GM21360 (cell line): ENCODE data around the gene RAD51AP1.

Source experiments
- ATAC-seq: cut with Tn5 transposase; IDR thresholded peaks from one replicate; pipeline ENCODE4 v1.9.1; 2021; ENCODE audit warnings: mild to moderate bottlenecking, moderate library complexity; ENCODE audit not compliant: unreplicated experiment

The RAD51AP1 gene

DNA sequence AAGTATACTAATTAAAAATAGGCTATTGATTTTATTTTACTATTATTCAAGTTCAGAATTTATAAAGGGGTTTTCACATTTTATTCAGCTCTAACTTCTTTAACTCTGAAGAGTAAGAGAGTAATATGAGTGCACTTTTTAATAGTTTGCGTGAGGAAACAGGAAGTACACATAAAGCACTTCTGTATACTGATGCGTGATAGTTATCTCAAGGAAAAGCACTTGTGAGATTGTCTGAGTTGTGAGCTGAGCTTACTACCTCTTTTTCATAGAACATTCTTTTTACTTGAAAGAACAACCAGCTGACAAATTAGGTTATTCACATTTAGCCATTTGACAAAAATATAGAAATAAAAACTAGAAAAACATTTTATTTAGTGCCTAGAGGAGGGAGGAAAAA is 1.9 kb downstream of the RAD51AP1 start:
- no peak for ATAC-seq

GRCh38 chr12:4545195-4545594 is 6.5 kb downstream of the RAD51AP1 start:
- no peak for ATAC-seq

- ATAC-seq = no peak
Measured at GRCh38 chr12:4552191-4552590, 13.5 kb downstream of the RAD51AP1 start.

DNA sequence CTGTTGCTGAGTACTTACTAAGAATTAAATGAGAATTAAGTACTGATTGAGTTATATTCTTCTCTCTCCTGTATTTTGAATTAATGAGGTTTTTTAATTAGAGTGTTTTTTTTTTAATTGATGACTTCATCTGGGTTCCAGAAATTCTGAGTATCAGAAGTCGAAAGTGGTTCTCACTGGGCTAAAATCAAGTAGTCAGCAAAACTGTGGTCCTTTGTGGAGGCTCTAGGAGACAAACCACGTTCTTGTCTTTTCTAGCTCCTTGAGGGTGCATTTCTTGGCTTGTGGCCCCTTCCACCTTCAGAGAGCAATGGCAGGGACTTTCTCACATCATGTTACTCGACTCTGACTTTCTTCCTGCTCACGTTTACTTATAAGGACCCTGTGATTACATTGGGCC is 15.3 kb downstream of the RAD51AP1 start:
- no peak for ATAC-seq

DNA sequence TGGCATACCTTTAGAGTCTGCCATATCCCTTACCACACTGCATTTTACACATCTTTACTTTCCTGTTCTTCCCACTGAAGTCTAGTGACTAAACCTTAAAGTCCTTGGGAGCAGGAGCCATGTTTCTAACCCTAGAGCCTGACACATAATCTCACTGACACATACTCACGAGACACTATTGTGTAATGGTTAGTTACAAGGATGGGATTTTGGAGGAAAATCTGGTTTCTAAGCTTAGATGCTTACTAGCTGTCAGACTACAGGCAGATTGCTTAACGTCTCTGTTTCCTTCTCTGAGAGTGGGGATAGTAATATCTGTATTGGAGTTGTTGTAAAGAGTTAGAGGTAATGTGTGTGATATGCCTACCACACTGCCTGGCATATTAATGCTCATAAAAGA is 17.1 kb downstream of the RAD51AP1 start:
- no peak for ATAC-seq

DNA sequence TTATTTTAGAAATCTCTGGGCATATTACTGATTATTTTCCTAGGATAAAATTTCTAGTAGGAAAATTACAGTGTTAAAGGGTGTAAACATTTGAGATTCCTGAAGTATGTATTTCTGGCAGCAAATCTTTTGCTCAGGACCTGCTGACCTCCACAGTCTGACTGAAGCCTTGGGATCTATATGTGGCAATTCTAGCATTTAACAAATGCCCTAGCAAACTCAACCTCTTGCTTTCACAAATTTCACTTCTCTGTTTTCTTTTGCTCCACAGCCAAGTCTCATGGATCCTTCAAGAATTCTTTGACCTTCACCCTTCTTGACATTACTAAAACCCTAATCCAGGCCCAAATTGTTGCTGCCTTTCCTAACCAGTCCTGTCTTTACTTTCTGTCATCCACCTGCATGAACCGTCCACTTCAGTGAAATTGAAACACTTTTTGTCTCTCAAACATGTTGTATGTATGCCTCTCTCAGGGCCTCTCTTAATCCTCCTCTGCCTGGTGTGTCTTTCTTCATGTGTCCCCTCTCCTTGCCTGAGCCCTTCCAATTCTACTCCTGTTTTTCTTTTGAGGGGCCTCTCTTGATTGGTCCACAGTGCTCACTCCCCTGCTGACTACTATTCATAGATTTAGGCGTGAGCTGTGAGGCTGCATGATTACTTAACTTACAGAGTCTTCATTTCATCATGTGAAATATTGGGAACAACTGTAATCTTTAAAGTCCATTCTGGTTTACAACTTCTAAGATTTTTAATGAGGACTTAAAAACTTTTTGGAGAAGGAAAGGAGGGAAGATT is 18.2 kb downstream of the RAD51AP1 start:
- ATAC-seq = no peak

GRCh38 chr12:4557586-4557985 is 18.9 kb downstream of the RAD51AP1 start:
- no peak for ATAC-seq

DNA sequence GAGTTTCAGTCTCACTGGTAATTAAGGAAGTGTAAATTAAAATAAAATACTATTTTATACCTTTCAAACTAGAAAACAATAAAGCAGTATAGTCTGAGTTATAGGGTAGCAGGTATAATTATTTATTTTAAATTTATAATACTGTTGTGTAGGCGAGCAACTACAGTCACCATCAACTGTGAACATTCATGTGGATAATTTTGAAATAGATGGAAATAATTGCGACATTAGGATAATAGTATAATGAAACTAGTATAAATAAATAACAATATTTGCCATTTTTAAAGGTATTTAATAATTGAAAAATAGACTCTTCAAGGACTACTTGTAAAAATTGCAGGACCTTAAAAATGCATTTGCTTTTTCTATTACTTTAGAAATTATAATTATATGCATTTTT is 19.5 kb downstream of the RAD51AP1 start:
- ATAC-seq = no peak

DNA sequence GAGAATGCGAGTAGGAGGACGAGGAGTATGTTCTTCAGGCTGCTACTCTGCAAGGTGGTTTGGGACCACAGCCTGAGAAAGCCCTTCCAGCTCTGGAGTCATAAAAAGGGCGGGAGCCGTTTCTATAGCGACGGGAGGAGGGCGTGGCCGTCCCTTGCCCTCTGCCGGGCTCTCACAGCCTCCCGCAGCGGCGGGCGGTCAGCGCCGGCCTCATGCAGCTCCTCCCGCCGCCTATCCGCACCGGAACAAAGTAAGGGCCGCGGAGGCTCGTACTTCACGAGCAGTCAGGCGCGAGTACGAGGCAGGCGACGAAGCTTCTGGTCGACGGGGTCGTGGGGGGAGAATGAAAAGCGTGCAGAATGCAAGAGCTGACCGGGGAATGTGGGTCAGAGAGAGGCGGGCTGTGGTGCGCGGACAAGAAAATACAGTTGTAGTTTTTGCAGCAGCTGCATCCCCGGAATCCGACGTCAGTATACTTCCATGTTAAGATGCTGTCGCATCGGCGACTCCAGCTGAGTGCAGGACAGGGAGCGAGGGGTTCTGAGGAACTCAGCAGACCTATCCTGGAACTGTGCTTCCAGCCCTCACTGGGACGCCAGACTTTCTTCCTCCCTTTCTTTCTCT is 23.5 kb downstream of the RAD51AP1 start, which contains the start of gene DYRK4:
Gene DYRK4 (plus strand): TSS at position 175 of the 624 bp plus-strand sequence. CDS start 38 bp downstream, at position 213.
- no peak for ATAC-seq

DNA sequence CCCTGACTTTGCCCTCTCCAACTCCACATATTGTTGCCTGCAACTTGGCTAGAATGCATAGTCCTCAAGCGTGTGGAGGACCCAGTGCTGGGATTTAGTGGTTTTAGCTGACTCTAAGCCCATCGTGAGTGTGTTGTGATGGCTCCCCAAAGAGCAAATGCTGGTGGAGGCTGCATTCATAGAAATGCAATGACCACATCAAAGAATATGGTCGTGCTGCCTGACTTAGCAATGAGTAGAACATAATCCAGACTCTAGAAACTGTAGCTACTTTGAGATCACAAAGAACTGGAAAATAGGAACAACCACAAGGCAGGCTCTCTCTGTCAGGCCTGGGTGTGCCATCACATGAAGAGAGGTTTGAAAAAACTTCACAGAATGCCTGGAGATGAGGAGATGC is 24.6 kb downstream of the RAD51AP1 start:
- ATAC-seq = no peak

GRCh38 chr12:4564818-4565217 is 26.1 kb downstream of the RAD51AP1 start:
- peak; percentile 52 for ATAC-seq

DNA sequence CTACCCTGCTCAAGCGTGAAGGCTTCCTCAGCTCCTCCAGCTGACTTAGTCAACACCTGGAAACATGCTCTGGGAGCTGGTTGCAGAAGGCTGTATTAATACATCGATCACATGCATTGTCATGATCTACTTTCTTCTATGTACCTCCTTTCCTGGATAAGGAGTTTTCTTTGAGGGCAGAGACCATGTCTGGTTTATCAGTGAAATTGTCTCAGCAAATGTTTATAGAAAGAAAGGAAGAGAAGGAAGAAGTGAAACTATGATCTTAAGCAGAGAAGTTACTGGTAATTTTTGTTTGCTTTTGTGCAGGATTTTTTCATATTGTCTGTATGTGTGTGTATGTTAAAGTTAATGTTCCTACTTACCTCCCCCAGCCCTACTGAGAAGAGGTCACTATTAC is 27.8 kb downstream of the RAD51AP1 start:
- ATAC-seq = no peak

DNA sequence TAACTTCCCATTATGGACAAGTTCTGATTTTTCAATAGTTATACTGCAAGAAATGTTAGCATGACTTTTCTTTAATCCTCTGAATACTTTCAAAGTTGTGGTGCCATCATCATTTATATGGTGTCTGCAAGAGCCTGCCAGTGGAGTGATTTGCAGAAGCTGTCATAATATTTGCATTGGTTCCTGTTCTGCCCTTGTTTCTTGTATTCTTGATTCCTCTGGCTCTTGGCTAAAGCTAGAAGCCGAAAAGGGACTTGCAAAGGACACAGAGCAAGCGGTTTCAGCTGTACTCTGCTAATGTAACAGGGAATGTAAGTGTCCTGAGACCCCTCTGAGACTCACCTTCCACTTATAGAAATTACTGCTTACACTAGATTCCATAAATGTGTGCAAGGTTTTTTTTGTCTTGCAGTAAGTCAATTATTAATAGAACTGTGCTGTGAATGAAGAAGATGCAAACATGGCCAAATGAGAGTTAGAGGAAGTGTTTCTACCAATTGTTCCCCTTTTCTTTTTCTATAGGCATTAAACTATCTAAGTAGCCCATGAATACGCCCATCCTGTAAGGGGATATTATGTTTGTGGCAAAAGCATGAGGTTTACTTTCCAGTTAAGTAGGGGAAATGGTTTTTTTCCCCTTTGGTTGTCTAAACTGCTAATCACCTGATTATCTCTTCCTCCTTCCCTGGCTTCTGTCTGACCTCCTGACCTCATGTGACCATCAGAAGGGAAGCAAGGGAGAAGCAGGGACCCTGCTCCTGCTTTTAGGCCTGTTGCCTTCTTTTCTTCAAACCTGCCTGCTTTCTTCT is 28.6 kb downstream of the RAD51AP1 start:
- no peak for ATAC-seq

GRCh38 chr12:4569261-4569660 is 30.6 kb downstream of the RAD51AP1 start:
- no peak for ATAC-seq

- no peak for ATAC-seq
Measured at GRCh38 chr12:4572680-4573079, 34.0 kb downstream of the RAD51AP1 start.

- no peak for ATAC-seq
Measured at GRCh38 chr12:4579305-4580102, 40.8 kb downstream of the RAD51AP1 start.

DNA sequence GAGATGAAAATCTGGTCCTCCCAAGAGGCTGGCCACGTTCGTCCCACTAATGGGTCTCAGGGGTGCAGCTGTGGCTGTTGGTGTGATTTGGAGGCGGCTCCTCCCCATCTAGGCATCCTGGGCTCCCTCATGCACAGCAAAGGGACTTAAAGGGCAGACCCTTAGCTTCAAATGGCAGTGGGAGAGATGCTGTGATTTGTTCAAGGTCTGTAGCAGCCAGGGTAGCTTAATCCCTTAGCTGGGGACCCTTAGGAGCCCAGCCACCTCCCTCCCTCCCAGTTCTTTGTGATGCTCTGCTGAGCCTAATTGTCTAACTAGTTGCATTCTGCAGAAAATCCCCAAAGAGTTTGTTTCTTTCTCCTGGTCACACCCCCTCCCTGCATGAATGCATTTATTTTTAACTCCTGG is 41.6 kb downstream of the RAD51AP1 start:
- ATAC-seq = no peak

GRCh38 chr12:4584281-4584680 is 45.6 kb downstream of the RAD51AP1 start:
- no peak for ATAC-seq

- no peak for ATAC-seq
Measured at GRCh38 chr12:4584896-4585295, 46.2 kb downstream of the RAD51AP1 start.

DNA sequence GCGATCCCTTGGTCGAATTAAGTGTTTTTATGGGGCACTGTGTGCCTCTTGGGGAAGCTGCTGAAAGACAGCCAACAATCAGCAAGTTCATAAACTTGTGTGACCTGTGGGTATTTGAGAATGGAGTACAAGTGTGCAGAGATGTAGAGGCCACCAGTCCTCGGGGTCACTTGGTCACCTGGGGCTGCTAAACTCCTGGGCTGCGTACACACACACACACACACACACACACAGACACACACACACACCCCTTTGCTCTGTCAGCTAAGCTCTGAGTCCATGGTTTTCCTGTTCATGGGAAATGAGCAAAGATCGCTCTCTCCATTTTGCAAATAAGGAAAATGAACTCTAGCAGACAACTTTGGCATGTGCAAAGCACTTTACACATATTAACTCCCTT is 47.8 kb downstream of the RAD51AP1 start:
- no peak for ATAC-seq

GRCh38 chr12:4587108-4587507 is 48.4 kb downstream of the RAD51AP1 start:
- ATAC-seq = no peak
